ENCODE data around the gene TRAF7.
A peak's percentile ranks its signal among the peaks of the same experiment; 100 is the strongest.
"Not testable (repeated sequence)": the region's sequence is repeated elsewhere in the genome, so short reads cannot be mapped to it uniquely, and the experiment has no call there.

TRAF7 gene

GRCh38 chr16:2122934-2123683, 32.5 kb upstream of the TRAF7 start:
- not testable (repeated sequence) for DNase-seq

GRCh38 chr16:2123706-2124376, 31.7 kb upstream of the TRAF7 start:
- not testable (repeated sequence) for DNase-seq

- not testable (repeated sequence) for DNase-seq
Observed at GRCh38 chr16:2124377-2124693, 31.2 kb upstream of the TRAF7 start.

- peak; percentile 9 for DNase-seq
Observed at GRCh38 chr16:2124694-2125444, 30.7 kb upstream of the TRAF7 start.

GRCh38 chr16:2125609-2126008, 30.0 kb upstream of the TRAF7 start:
- not testable (repeated sequence) for DNase-seq

GRCh38 chr16:2126161-2126743, 29.3 kb upstream of the TRAF7 start:
- DNase-seq = not testable (repeated sequence)

- DNase-seq = not testable (repeated sequence)
Observed at GRCh38 chr16:2126928-2127556, 28.5 kb upstream of the TRAF7 start.

GRCh38 chr16:2127630-2128280, 27.8 kb upstream of the TRAF7 start:
- not testable (repeated sequence) for DNase-seq

- not testable (repeated sequence) for DNase-seq
Observed at GRCh38 chr16:2129251-2129650, 26.3 kb upstream of the TRAF7 start.

- not testable (repeated sequence) for DNase-seq
Observed at GRCh38 chr16:2129890-2130447, 25.6 kb upstream of the TRAF7 start.

GRCh38 chr16:2133797-2134196, 21.8 kb upstream of the TRAF7 start:
- DNase-seq = not testable (repeated sequence)

GRCh38 chr16:2135071-2135470, 20.5 kb upstream of the TRAF7 start:
- DNase-seq = not testable (repeated sequence)

GRCh38 chr16:2135770-2136490, 19.7 kb upstream of the TRAF7 start, which contains the start of gene PKD1:
Gene PKD1 (minus strand): TSS chr16:2135898. CDS start chr16:2135689, 209 bp downstream.
- DNase-seq = peak; percentile 85 to 90

- DNase-seq = no peak
Observed at GRCh38 chr16:2142942-2143877, 12.4 kb upstream of the TRAF7 start.

GRCh38 chr16:2143878-2144485, 11.6 kb upstream of the TRAF7 start:
- no peak for DNase-seq

- no peak for DNase-seq
Observed at GRCh38 chr16:2145843-2146242, 9.7 kb upstream of the TRAF7 start.

- DNase-seq = no peak
Observed at GRCh38 chr16:2147378-2147777, 8.2 kb upstream of the TRAF7 start.

- peak; percentile 23 to 34 for DNase-seq
Observed at GRCh38 chr16:2147981-2148671, 7.5 kb upstream of the TRAF7 start, which contains the start of gene RAB26. Gene RAB26 (plus strand): TSS chr16:2148625. CDS start chr16:2148784, 159 bp downstream.
